HFF-Myc (cell line): ENCODE data around the gene SMYD4.
A peak's percentile ranks its signal among the peaks of the same experiment; 100 is the strongest.
"Not testable (repeated sequence)": the region's sequence is repeated elsewhere in the genome, so short reads cannot be mapped to it uniquely, and the experiment has no call there.

Source experiments
- DNase-seq: peaks from one replicate; pipeline ENCODE4 v3.0.0-alpha.2; 2011; ENCODE audit warnings: low read depth; ENCODE audit errors: extremely low read depth
- H3K4me3 ChIP-seq: replicated peaks from 2 replicates; pipeline ENCODE4 v1.5.1; 2011; ENCODE audit warnings: low read depth, mild to moderate bottlenecking, control low read depth, low read length
- CTCF ChIP-seq: IDR thresholded peaks from 2 replicates; pipeline ENCODE4 v1.5.1; 2012; ENCODE audit warnings: mild to moderate bottlenecking, low read depth, low read length, control low read depth; ENCODE audit errors: missing control alignments

The SMYD4 gene

GRCh38 chr17:1870592-1870991 lies 40.9 kb upstream of the SMYD4 start:
- H3K4me3 ChIP-seq = no peak overlapping the region
- no peak for TF ChIP-seq CTCF
- no peak for DNase-seq

DNA sequence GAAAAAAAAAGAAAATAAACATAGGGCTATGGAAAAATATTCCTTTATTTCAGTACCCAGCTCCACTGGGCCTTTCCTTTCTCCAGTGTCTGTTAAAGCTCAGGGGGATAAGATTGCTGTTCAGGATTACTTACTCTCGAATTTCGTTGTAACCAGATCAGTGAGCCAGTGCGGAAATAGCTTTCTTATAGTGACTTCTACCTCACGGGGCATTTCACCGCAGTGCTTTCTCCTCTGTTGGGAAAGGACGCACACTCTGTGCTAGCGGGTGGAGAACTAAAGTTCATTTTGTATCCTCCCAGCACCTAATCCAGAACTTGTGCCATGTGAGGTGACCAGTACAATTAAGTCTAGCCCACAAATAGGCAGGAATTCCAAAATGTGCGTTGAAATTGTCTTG lies 38.4 kb upstream of the SMYD4 start:
- H3K4me3 ChIP-seq = no peak overlapping the region
- no peak for TF ChIP-seq CTCF
- DNase-seq = no peak

GRCh38 chr17:1867307-1867706 lies 37.6 kb upstream of the SMYD4 start:
- no peak overlapping the region for H3K4me3 ChIP-seq
- DNase-seq = no peak
- TF ChIP-seq CTCF = no peak

DNA sequence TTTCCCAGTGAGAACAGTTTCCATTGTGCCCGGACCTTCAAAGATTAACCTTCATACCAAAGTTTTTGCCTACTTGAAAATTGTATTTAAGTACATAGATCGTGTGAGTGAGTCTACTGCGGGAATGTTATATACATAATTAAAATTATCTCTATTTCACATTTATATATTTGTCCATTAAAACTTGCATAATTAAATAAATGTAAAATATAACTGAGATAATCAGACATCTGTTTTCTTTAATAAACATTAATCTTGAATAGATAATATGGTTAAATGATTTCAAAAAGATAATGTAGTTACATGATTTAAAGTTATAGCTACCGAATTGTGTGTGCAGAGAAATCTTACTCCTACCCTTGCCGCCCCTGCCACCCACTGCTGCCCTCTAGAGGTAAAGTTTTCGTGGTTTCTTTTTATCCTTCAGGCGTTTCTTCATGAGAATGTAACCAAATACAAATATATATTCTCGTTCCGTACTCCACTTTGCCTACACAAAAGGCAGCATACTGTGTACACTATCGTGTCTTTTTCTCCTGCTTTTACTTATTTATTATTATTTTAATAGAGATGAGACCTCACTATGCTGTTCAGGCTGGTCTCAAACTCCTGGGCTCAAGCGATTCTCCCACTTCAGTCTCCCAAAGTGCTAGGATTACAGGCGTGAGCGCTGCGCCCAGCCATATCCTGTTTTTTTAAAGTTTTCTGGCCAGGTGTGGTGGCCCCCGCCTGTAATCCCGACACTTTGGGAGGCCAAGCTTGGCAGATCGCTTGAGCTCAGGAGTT lies 35.7 kb upstream of the SMYD4 start:
- DNase-seq = peak; percentile 4
- no peak overlapping the region for H3K4me3 ChIP-seq
- peak; percentile 61 for TF ChIP-seq CTCF

DNA sequence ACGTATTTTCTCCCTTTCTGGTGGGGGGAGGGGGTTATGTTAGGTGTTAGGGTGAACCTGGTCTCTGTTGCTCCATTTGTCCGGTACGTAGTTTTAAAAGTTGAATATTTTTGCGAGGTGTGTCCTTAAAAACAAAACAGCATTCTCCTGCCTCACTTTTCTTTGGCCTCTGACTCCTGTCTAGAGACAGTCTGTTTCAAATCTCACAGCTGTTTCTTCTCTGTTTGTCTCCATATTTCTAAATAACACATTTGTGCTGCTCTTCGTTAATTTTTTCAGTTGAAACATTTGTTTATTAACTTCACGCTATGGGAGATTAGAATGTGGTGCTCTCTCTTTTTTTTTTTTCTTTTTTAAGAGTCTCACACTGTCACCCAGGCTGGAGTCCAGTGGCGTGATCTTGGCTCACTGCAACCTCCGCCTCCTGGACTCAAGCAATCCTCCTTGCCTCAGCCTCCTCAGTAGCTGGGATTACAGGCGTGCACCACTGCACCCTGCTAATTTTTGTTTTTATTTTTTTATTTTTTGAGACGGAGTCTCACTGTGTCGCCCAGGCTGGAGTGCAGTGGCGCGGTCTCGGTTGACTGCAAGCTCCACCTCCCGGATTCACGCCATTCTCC lies 31.8 kb upstream of the SMYD4 start:
- no peak overlapping the region for H3K4me3 ChIP-seq
- DNase-seq = no peak
- no peak for TF ChIP-seq CTCF

DNA sequence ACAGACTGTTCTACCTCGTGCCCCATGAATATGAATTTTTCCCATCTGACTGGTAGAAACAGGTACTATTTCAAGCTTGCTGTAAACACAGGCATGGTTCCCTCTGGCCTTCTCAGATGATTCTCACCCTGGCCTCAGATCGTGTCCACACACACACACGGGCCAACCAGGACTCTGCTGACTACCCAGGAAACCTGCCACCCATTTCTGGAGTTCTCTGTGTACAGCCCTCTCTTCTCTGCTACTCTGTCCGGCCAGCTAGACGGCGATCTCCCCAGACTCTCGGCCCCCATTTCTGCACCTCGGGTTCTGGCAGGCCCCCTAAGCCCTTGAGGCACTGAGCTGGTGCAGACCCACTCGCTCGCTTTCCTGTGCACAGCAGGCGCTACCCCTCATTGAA lies 31.3 kb upstream of the SMYD4 start:
- no peak for DNase-seq
- H3K4me3 ChIP-seq = no peak overlapping the region
- no peak for TF ChIP-seq CTCF

- DNase-seq, H3K4me3 ChIP-seq: not testable (repeated sequence)
Measured at GRCh38 chr17:1856462-1856861, 26.8 kb upstream of the SMYD4 start.
